ENCODE data around the gene SOAT2.

DNA sequence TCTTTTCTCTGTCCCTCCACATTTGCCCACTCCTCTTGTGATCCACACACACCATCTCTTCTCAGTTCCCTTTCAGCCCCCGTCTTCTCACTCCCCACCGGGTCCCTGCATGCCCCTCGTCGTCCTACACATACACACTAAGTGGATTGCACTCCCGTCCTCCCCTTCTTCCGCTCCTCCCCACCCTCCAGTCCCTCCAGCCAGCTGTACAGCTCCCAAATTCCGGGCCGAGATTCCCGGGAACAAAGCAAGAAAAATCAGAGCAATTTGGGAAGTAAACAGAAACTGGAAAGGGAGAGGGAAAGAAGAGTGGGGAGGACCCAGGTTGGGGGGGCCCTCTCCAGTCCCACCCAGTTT is 6.1 kb upstream of the SOAT2 start:
- TF ChIP-seq EZH2 (IDR thresholded peaks at IDR 0.05) (no peak), POLR2AphosphoS5 (IDR thresholded peaks at IDR 0.05; ENCODE audit: borderline replicate concordance, low read depth, low read length) (no peak), FOXP2 (optimal IDR thresholded peaks at IDR 0.05; ENCODE audit: control extremely low read depth, extremely low read length, insufficient read depth) (no peak)

All from SK-N-MC (cell line).